ENCODE results near the gene DCAF4. TPM values are rescaled to one million over a fixed set of nuclear protein-coding genes. Genes with fewer than 3 reads are reported as not detected.

Gene DCAF4
- total RNA-seq, 1 experiment from 2014 or later: 19.6 TPM

- ChIA-PET POLR2A (no interaction called here), CTCF (interaction anchor here (0.7 kb wide), 1 partner anchor 12 kb away, joined by 3 read pairs; the partner anchor contains the start of gene DPF3)
- no peak overlapping the region for H3K27ac Mint-ChIP-seq
- no peak for DNase-seq (ENCODE audit: low spot score)
- TF ChIP-seq EMX1 (CRISPR knock-in tag; IDR thresholded peaks at IDR 0.05): no peak
- TF ChIP-seq ETV6 (CRISPR knock-in tag; IDR thresholded peaks at IDR 0.05): no peak
- TF ChIP-seq ZNF512 (CRISPR knock-in tag; IDR thresholded peaks at IDR 0.05; ENCODE audit: borderline replicate concordance): no peak
- no peak for TF ChIP-seq IRF1 (CRISPR knock-in tag; IDR thresholded peaks at IDR 0.05)
- TF ChIP-seq PRRX2 (CRISPR knock-in tag; IDR thresholded peaks at IDR 0.05): no peak
- no peak for TF ChIP-seq ZMAT4 (CRISPR knock-in tag; IDR thresholded peaks at IDR 0.05)
- no peak for TF ChIP-seq CBFB (CRISPR knock-in tag; IDR thresholded peaks at IDR 0.05; ENCODE audit: low read depth)
- TF ChIP-seq GRHL2 (CRISPR knock-in tag; IDR thresholded peaks at IDR 0.05; ENCODE audit: insufficient replicate concordance, severe bottlenecking): no peak
- TF ChIP-seq ZNF423 (CRISPR knock-in tag; IDR thresholded peaks at IDR 0.05): no peak
- no peak for ATAC-seq
- H3K4me3 Mint-ChIP-seq: no peak overlapping the region
- H3K4me1 Mint-ChIP-seq: peaks cover 32% of the 10 kb centered on the region
- peaks cover 12% of the 10 kb centered on the region; the same call in 1 of the 2 replicates for H3K9me3 Mint-ChIP-seq
- H3K36me3 Mint-ChIP-seq: peaks cover 4% of the 10 kb centered on the region; the same call in 1 of the 2 replicates
- peaks cover 2% of the 10 kb centered on the region for H3K27me3 Mint-ChIP-seq (ENCODE audit: low read depth)
Measured at GRCh38 chr14:72882463-72882862, 43.8 kb upstream of the DCAF4 start.

- POLR2A ChIA-PET: interaction anchor here (1.1 kb wide), 1 partner anchor 11 kb away, joined by 3 read pairs; the partner anchor contains the start of gene DPF3
Measured at GRCh38 chr14:72883109-72883508, 43.2 kb upstream of the DCAF4 start.

DNA sequence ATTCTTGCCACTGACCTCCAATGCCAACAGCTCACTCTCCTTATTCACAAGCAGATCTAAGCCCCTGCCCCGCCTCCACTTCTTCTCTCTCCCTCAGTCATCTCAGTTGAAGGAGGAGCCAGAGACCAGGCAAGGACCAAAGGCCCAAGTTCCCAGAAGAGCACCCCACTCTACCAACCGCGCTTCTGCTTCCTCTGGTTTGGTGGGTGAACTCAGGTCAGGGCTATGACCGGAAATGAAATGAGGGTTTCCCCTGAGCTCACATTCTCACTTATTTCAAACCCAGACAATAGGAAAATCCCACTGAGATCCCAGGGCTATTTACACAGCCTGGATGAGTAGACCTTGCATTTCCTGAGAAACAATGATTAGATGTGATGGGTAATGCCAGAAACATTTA lies 42.3 kb upstream of the DCAF4 start:
- Mint-ChIP-seq H3K27ac (no peak overlapping the region), H3K36me3 (peaks cover 4% of the 10 kb centered on the region; the same call in 1 of the 2 replicates), H3K4me3 (no peak overlapping the region), H3K9me3 (peaks cover 12% of the 10 kb centered on the region; the same call in 1 of the 2 replicates), H3K4me1 (peaks cover 44% of the 10 kb centered on the region), H3K27me3 (ENCODE audit: low read depth) (peaks cover 5% of the 10 kb centered on the region)
- DNase-seq (ENCODE audit: low spot score) (no peak), ATAC-seq (peak; percentile 57)
- ChIA-PET CTCF (interaction anchor here (1.0 to 1.2 kb wide), 2 partner anchors 10 to 126 kb away, joined by 4 read pairs; partner anchors contain the start of gene DPF3), POLR2A (interaction anchor here (0.6 to 1.1 kb wide), 3 partner anchors 10 to 1454 kb away, joined by 3 to 5 read pairs (median 3); partner anchors contain the start of gene DPF3)
- no peak for TF ChIP-seq USF1 (CRISPR knock-in tag; IDR thresholded peaks at IDR 0.05)
- TF ChIP-seq, protein P1, sequence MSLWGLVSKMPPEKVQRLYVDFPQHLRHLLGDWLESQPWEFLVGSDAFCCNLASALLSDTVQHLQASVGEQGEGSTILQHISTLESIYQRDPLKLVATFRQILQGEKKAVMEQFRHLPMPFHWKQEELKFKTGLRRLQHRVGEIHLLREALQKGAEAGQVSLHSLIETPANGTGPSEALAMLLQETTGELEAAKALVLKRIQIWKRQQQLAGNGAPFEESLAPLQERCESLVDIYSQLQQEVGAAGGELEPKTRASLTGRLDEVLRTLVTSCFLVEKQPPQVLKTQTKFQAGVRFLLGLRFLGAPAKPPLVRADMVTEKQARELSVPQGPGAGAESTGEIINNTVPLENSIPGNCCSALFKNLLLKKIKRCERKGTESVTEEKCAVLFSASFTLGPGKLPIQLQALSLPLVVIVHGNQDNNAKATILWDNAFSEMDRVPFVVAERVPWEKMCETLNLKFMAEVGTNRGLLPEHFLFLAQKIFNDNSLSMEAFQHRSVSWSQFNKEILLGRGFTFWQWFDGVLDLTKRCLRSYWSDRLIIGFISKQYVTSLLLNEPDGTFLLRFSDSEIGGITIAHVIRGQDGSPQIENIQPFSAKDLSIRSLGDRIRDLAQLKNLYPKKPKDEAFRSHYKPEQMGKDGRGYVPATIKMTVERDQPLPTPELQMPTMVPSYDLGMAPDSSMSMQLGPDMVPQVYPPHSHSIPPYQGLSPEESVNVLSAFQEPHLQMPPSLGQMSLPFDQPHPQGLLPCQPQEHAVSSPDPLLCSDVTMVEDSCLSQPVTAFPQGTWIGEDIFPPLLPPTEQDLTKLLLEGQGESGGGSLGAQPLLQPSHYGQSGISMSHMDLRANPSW (CRISPR knock-in tag; conservative IDR thresholded peaks at IDR 0.05; ENCODE audit: low read depth): no peak
- no peak for TF ChIP-seq ZBTB43 (CRISPR knock-in tag; IDR thresholded peaks at IDR 0.05)
- TF ChIP-seq SOX15 (CRISPR knock-in tag; IDR thresholded peaks at IDR 0.05): no peak
- no peak for TF ChIP-seq JAZF1 (CRISPR knock-in tag; IDR thresholded peaks at IDR 0.05)
- TF ChIP-seq SMAD3 (CRISPR knock-in tag; IDR thresholded peaks at IDR 0.05; ENCODE audit: borderline replicate concordance): no peak
- no peak for TF ChIP-seq ZNF425 (CRISPR knock-in tag; conservative IDR thresholded peaks at IDR 0.05)
- TF ChIP-seq ZNF671 (CRISPR knock-in tag; IDR thresholded peaks at IDR 0.05): no peak
- no peak for TF ChIP-seq EMX1 (CRISPR knock-in tag; IDR thresholded peaks at IDR 0.05)
- TF ChIP-seq TP53 (CRISPR knock-in tag; IDR thresholded peaks at IDR 0.05): no peak
- no peak for TF ChIP-seq ZNF396 (CRISPR knock-in tag; IDR thresholded peaks at IDR 0.05; ENCODE audit: borderline replicate concordance)
- TF ChIP-seq IRF2 (CRISPR knock-in tag; IDR thresholded peaks at IDR 0.05; ENCODE audit: borderline replicate concordance, low read depth): no peak
- no peak for TF ChIP-seq RORB (CRISPR knock-in tag; IDR thresholded peaks at IDR 0.05)

More at GRCh38 chr14:72883109-72883508, 43.2 kb upstream of the DCAF4 start:
- Mint-ChIP-seq H3K27me3 (ENCODE audit: low read depth) (peaks cover 2% of the 10 kb centered on the region), H3K27ac (no peak overlapping the region), H3K36me3 (peaks cover 4% of the 10 kb centered on the region; the same call in 1 of the 2 replicates), H3K9me3 (peaks cover 12% of the 10 kb centered on the region; the same call in 1 of the 2 replicates), H3K4me1 (peaks cover 36% of the 10 kb centered on the region), H3K4me3 (no peak overlapping the region)
- CTCF ChIA-PET: interaction anchor here (1.0 to 1.2 kb wide), 2 partner anchors 11 to 125 kb away, joined by 4 read pairs; partner anchors contain the start of gene DPF3
- TF ChIP-seq TP53 (CRISPR knock-in tag; IDR thresholded peaks at IDR 0.05) (no peak), NFYB (CRISPR knock-in tag; conservative IDR thresholded peaks at IDR 0.05; ENCODE audit: low read depth) (no peak)
- ATAC-seq: no peak
- DNase-seq (ENCODE audit: low spot score): no peak

Measured in WTC11 (cell line).